Measurements from ENCODE around the gene NANOS2. TPM values are rescaled to one million over a fixed set of nuclear protein-coding genes. Genes with fewer than 3 reads are reported as not detected.

Gene NANOS2
- polyA plus RNA-seq, 3 donors = not detected

DNA sequence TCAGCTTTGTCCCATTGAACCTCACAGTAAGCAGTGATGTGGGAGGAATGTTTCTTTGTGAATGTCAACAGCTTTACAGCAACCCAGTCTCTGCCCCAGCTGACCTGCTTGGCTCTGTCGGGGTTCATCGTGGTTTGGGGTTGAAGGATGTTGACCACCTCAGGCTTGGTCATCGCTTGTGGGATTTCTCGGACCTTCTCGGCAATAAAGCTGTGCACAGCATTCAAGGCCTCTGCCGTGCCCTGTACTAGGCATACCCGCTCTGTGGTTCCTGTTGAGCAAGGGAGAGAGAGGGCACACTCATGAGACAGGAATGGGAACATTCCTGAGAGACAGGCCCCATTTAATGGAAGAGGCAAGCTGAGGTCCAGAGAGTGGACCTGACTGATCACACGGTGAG is 39.1 kb upstream of the NANOS2 start:
- Histone ChIP-seq H3K79me2 (ENCODE audit: insufficient read depth, low read length) (no peaks in the 10 kb centered on the region), H3K4me2 (replicated peaks; ENCODE audit: extremely low read depth, low read length, poor library complexity, severe bottlenecking) (no peak overlapping the region), H4K20me1 (ENCODE audit: insufficient read depth, low read length) (no peaks in the 10 kb centered on the region), H3K27ac (ENCODE audit: low read depth in 1 of 2, low read length in 2 of 2) (no peak overlapping the region), H3K9me3 (replicated peaks in 1 of 2; ENCODE audit: control insufficient read depth in 1 of 2, insufficient read depth in 1 of 2, low read length in 2 of 2) (peaks cover 6 to 7% of the 10 kb centered on the region in 2 donors), H3K27me3 (ENCODE audit: control insufficient read depth in 2 of 2, insufficient read depth in 2 of 2, low read length in 2 of 2) (peaks cover 0 to 2% of the 10 kb centered on the region in 2 donors), H3K36me3 (replicated peaks in 1 of 2; ENCODE audit: control insufficient read depth in 1 of 2, insufficient read depth in 2 of 2, low read length in 2 of 2) (no peaks in the 10 kb centered on the region), H3K4me3 (replicated peaks in 1 of 3; ENCODE audit: low read depth in 2 of 3, low read length in 3 of 3) (no peak overlapping the region), H3K4me1 (ENCODE audit: control insufficient read depth in 1 of 2, insufficient read depth in 2 of 2, low read length in 2 of 2) (peaks cover 8 to 10% of the 10 kb centered on the region in 2 donors), H3K9ac (ENCODE audit: insufficient read depth, low read length, poor library complexity, severe bottlenecking) (no peak overlapping the region), H2AFZ (ENCODE audit: insufficient read depth, low read depth, low read length, poor library complexity, severe bottlenecking) (no peak overlapping the region)
- Mint-ChIP-seq H3K9me3 (peaks cover 4 to 11% (median 5%) of the 10 kb centered on the region in 7 donors), H3K27me3 (ENCODE audit: low read depth in 3 of 3) (peaks cover 15 to 23% (median 21%) of the 10 kb centered on the region in 3 donors), H3K27ac (peak overlapping the region in 1 of 7 donors; percentile 2), H3K4me3 (no peak overlapping the region), H3K4me1 (peaks cover 5% of the 10 kb centered on the region), H3K36me3 (no peaks in the 10 kb centered on the region)
- DNase-seq = no peak
- TF ChIP-seq CTCF (IDR thresholded peaks at IDR 0.05) = no peak
- WGBS (ENCODE audit: insufficient coverage) = 99% methylated on average over 7 of the region's 8 CpGs
- intact Hi-C loops (cut with micrococcal nuclease) = no loop called here

GRCh38 chr19:45952686-45953505 is 38.3 kb upstream of the NANOS2 start:
- H3K4me3 ChIP-seq (replicated peaks in 1 of 3; ENCODE audit: low read depth in 2 of 3, low read length in 3 of 3) = peak overlapping the region in 1 of 3 experiments; percentile 64
- H3K27ac ChIP-seq (ENCODE audit: low read depth in 1 of 2, low read length in 2 of 2) = no peak overlapping the region
- peaks cover 0 to 2% of the 10 kb centered on the region in 2 donors for H3K27me3 ChIP-seq (ENCODE audit: control insufficient read depth in 2 of 2, insufficient read depth in 2 of 2, low read length in 2 of 2)
- peaks cover 6 to 7% of the 10 kb centered on the region in 2 donors for H3K9me3 ChIP-seq (replicated peaks in 1 of 2; ENCODE audit: control insufficient read depth in 1 of 2, insufficient read depth in 1 of 2, low read length in 2 of 2)
- H3K79me2 ChIP-seq (ENCODE audit: insufficient read depth, low read length) = no peaks in the 10 kb centered on the region
- intact Hi-C loops (cut with micrococcal nuclease) = no loop called here
- Mint-ChIP-seq H3K4me3 (peak overlapping the region; percentile 34 to 82), H3K4me1 (peaks cover 5% of the 10 kb centered on the region), H3K9me3 (peaks cover 4 to 11% (median 5%) of the 10 kb centered on the region in 7 donors), H3K27ac (no peak overlapping the region), H3K27me3 (ENCODE audit: low read depth in 3 of 3) (peaks cover 14 to 21% (median 20%) of the 10 kb centered on the region in 3 donors), H3K36me3 (no peaks in the 10 kb centered on the region)
- H3K4me1 ChIP-seq (ENCODE audit: control insufficient read depth in 1 of 2, insufficient read depth in 2 of 2, low read length in 2 of 2) = peaks cover 8 to 10% of the 10 kb centered on the region in 2 donors
- no peaks in the 10 kb centered on the region for H3K36me3 ChIP-seq (replicated peaks in 1 of 2; ENCODE audit: control insufficient read depth in 1 of 2, insufficient read depth in 2 of 2, low read length in 2 of 2)
- no peak overlapping the region for H3K9ac ChIP-seq (ENCODE audit: insufficient read depth, low read length, poor library complexity, severe bottlenecking)
- peak in 1 of 3 donors; percentile 28 for DNase-seq
- peak overlapping the region; percentile 43 for H2AFZ ChIP-seq (ENCODE audit: insufficient read depth, low read depth, low read length, poor library complexity, severe bottlenecking)
- peak overlapping the region; percentile 52 for H3K4me2 ChIP-seq (replicated peaks; ENCODE audit: extremely low read depth, low read length, poor library complexity, severe bottlenecking)
- 3% methylated on average over 19 of the region's 43 CpGs for WGBS (ENCODE audit: insufficient coverage)
- no peak for TF ChIP-seq CTCF (IDR thresholded peaks at IDR 0.05)
- H4K20me1 ChIP-seq (ENCODE audit: insufficient read depth, low read length) = no peaks in the 10 kb centered on the region
